ENCODE data around the gene ABI1. TPM values are rescaled to one million over a fixed set of nuclear protein-coding genes. Genes with fewer than 3 reads are reported as not detected.

The ABI1 gene
- total RNA-seq, 1 experiment from 2014 or later, result 50.8 TPM

- intact Hi-C loops (cut with micrococcal nuclease; ENCODE audit: unreplicated experiment), result no loop called here
- DNase-seq, result no peak
- no peaks in the 10 kb centered on the region for H3K4me1 ChIP-seq (replicated peaks; ENCODE audit: insufficient read depth)
- H3K4me2 ChIP-seq, result no peak overlapping the region
- H3K27me3 ChIP-seq (ENCODE audit: insufficient read depth, low read depth), result no peaks in the 10 kb centered on the region
- TF ChIP-seq EZH2 (IDR thresholded peaks at IDR 0.05; ENCODE audit: low read depth), result no peak
- no peak for TF ChIP-seq CTCF (conservative IDR thresholded peaks at IDR 0.05)
- H3F3A ChIP-seq (ENCODE audit: insufficient read depth, low read depth), result no peaks in the 10 kb centered on the region
- H2AFZ ChIP-seq, result no peak overlapping the region
- ChIA-PET POLR2A (ENCODE audit: unreplicated experiment) (no interaction called here), CTCF (no interaction called here)
- BruUV-seq (replicated peaks), result no TSS peak
- H3K9me2 ChIP-seq (ENCODE audit: insufficient read depth), result no peaks in the 10 kb centered on the region
- H3K79me2 ChIP-seq (ENCODE audit: low read depth), result peaks cover 21% of the 10 kb centered on the region; the same call in 1 of the 2 replicates
- H3K4me3 ChIP-seq, result no peak overlapping the region
- no peaks in the 10 kb centered on the region for H3K36me3 ChIP-seq (ENCODE audit: low read depth)
- H3K9me3 ChIP-seq (ENCODE audit: insufficient read depth, low read depth), result no peaks in the 10 kb centered on the region
- H3K27ac ChIP-seq, result no peak overlapping the region
- H4K20me1 ChIP-seq (ENCODE audit: insufficient read depth), result no peaks in the 10 kb centered on the region
Measured at GRCh38 chr10:26773633-26774032, 87.1 kb downstream of the ABI1 start.

GRCh38 chr10:26770069-26770468 is 90.7 kb downstream of the ABI1 start:
- H3K79me2 ChIP-seq (ENCODE audit: low read depth), result peaks cover 10% of the 10 kb centered on the region; the same call in 1 of the 2 replicates
- CTCF ChIA-PET, result no interaction called here
- no peak overlapping the region for H3K27ac ChIP-seq
- H3K4me3 ChIP-seq, result no peak overlapping the region
- H2AFZ ChIP-seq, result no peak overlapping the region
- H3K4me2 ChIP-seq, result no peak overlapping the region
- DNase-seq, result no peak
- TF ChIP-seq CTCF (conservative IDR thresholded peaks at IDR 0.05) (no peak), EZH2 (IDR thresholded peaks at IDR 0.05; ENCODE audit: low read depth) (no peak)
- no peaks in the 10 kb centered on the region for H3K9me2 ChIP-seq (ENCODE audit: insufficient read depth)
- H3K36me3 ChIP-seq (ENCODE audit: low read depth), result no peaks in the 10 kb centered on the region
- no TSS peak for BruUV-seq (replicated peaks)
- no peaks in the 10 kb centered on the region for H3K27me3 ChIP-seq (ENCODE audit: insufficient read depth, low read depth)
- H3K4me1 ChIP-seq (replicated peaks; ENCODE audit: insufficient read depth), result no peaks in the 10 kb centered on the region
- H3F3A ChIP-seq (ENCODE audit: insufficient read depth, low read depth), result no peaks in the 10 kb centered on the region
- POLR2A ChIA-PET (ENCODE audit: unreplicated experiment), result no interaction called here
- intact Hi-C loops (cut with micrococcal nuclease; ENCODE audit: unreplicated experiment), result no loop called here
- no peaks in the 10 kb centered on the region for H3K9me3 ChIP-seq (ENCODE audit: insufficient read depth, low read depth)
- no peaks in the 10 kb centered on the region for H4K20me1 ChIP-seq (ENCODE audit: insufficient read depth)

GRCh38 chr10:26765549-26765948 is 95.2 kb downstream of the ABI1 start:
- no peaks in the 10 kb centered on the region for H3K27me3 ChIP-seq (ENCODE audit: insufficient read depth, low read depth)
- H4K20me1 ChIP-seq (ENCODE audit: insufficient read depth), result no peaks in the 10 kb centered on the region
- H3K4me3 ChIP-seq, result no peak overlapping the region
- H3K79me2 ChIP-seq (ENCODE audit: low read depth), result no peaks in the 10 kb centered on the region
- no peak overlapping the region for H2AFZ ChIP-seq
- no peak for TF ChIP-seq EZH2 (IDR thresholded peaks at IDR 0.05; ENCODE audit: low read depth)
- TF ChIP-seq CTCF (conservative IDR thresholded peaks at IDR 0.05), result no peak
- POLR2A ChIA-PET (ENCODE audit: unreplicated experiment), result no interaction called here
- CTCF ChIA-PET, result no interaction called here
- no peak for DNase-seq
- intact Hi-C loops (cut with micrococcal nuclease; ENCODE audit: unreplicated experiment), result no loop called here
- BruUV-seq (replicated peaks), result no TSS peak
- H3K9me2 ChIP-seq (ENCODE audit: insufficient read depth), result no peaks in the 10 kb centered on the region
- H3K4me1 ChIP-seq (replicated peaks; ENCODE audit: insufficient read depth), result no peaks in the 10 kb centered on the region
- no peak overlapping the region for H3K4me2 ChIP-seq
- no peaks in the 10 kb centered on the region for H3F3A ChIP-seq (ENCODE audit: insufficient read depth, low read depth)
- no peak overlapping the region for H3K27ac ChIP-seq
- H3K36me3 ChIP-seq (ENCODE audit: low read depth), result no peaks in the 10 kb centered on the region
- no peaks in the 10 kb centered on the region for H3K9me3 ChIP-seq (ENCODE audit: insufficient read depth, low read depth)

Data from PC-9 (cell line).